Activated T-helper 1 cell treated with anti-CD3 and anti-CD28 coated beads, Interleukin-12 subunit alpha, Interleukin-12 subunit beta, Interleukin-2, Interleukin-4 antibody, amounts not matched to agents 30 ng/mL and 10 ng/mL and 1 ng/mL, durations not matched to agents 14 hours and 24 hours and 36 hours (primary cell): Measurements from ENCODE around the gene SPATA2L. TPM values are rescaled to one million over a fixed set of nuclear protein-coding genes. Genes with fewer than 3 reads are reported as not detected.

Source experiments
- DNase-seq: peaks from one replicate; pipeline ENCODE4 v3.0.0; 2021; ENCODE audit warnings: low spot score
- H3K27ac Mint-ChIP-seq: one replicate; pipeline ENCODE4 v1.8.0; 2021; ENCODE audit warnings: mild to moderate bottlenecking, mixed read lengths
- H3K27me3 Mint-ChIP-seq: one replicate; pipeline ENCODE4 v1.8.0; 2022; ENCODE audit warnings: mild to moderate bottlenecking, moderate library complexity, mixed read lengths; ENCODE audit not compliant: insufficient read depth
- H3K36me3 Mint-ChIP-seq: one replicate; pipeline ENCODE4 v1.8.0; 2021; ENCODE audit warnings: low read depth, mixed read lengths
- H3K4me1 Mint-ChIP-seq: one replicate; pipeline ENCODE4 v1.8.0; 2021; ENCODE audit warnings: low read depth, mixed read lengths
- H3K4me3 Mint-ChIP-seq: one replicate; pipeline ENCODE4 v1.8.0; 2021; ENCODE audit warnings: mild to moderate bottlenecking, moderate library complexity, mixed read lengths
- H3K9me3 Mint-ChIP-seq: one replicate; pipeline ENCODE4 v1.8.0; 2021; ENCODE audit warnings: mixed read lengths
- intact Hi-C: fragments of 100-400 bp; cut with micrococcal nuclease; formaldehyde crosslinking; loops from one replicate; pipeline ENCODE4 v1.15.1; 2024
- total RNA-seq: library from RNA; stranded (reverse); gene quantifications from 2 replicates; pipeline ENCODE4 v1.2.3, GENCODE V29; 2022

SPATA2L gene
- total RNA-seq, 1 donor from 2014 or later, result 15.2 TPM

DNA sequence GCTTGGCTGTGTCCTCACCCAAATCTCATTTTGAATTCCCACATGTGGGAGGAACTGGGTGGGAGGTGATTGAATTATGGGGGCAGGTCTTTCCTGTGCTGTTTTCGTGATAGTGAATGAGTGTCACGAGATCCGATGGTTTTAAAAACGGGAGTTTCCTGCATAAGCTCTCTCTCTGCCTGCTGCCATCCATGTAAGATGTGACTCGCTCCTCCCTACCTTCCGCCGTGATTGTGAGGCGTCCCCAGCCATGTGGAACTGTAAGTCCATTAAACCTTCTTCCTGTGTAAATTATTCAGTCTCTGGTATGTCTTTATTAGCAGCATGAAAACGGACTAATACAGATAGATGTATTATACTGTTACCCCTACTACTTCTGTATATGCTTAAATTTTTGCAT is 40.3 kb downstream of the SPATA2L start:
- intact Hi-C loops, result no loop called here
- peaks cover 31% of the 10 kb centered on the region for H3K36me3 Mint-ChIP-seq

DNA sequence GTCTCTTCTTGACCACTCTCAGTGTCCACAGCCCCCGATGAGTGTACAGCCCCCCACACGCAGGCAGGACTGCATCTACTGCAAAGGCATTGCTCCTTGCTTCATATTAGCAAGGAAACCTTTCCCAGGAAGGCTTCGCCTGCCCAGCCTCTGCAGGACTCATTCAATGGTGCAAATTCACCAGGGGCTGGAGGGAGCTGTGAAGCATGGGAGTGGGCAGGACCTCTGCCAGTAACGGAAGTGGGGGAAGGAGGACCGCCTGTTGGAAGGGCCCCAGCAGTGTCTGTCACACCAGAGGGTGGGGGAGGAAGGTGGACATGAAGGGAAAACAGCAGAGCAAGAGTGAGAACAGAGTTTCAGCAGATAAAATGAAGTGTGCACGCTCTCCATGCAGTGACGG is 41.4 kb downstream of the SPATA2L start:
- H3K36me3 Mint-ChIP-seq, result peaks cover 29% of the 10 kb centered on the region
- no peaks in the 10 kb centered on the region for H3K27me3 Mint-ChIP-seq
- no peaks in the 10 kb centered on the region for H3K9me3 Mint-ChIP-seq
- intact Hi-C loops, result no loop called here
- H3K27ac Mint-ChIP-seq, result peak overlapping the region; percentile 16
- H3K4me1 Mint-ChIP-seq, result peaks cover 44% of the 10 kb centered on the region
- DNase-seq, result no peak
- H3K4me3 Mint-ChIP-seq, result peak overlapping the region; percentile 30

More for the DNA sequence above, 40.3 kb downstream of the SPATA2L start:
- Mint-ChIP-seq H3K4me3 (no peak overlapping the region), H3K27me3 (no peaks in the 10 kb centered on the region), H3K9me3 (no peaks in the 10 kb centered on the region), H3K27ac (no peak overlapping the region), H3K4me1 (peaks cover 36% of the 10 kb centered on the region)
- no peak for DNase-seq

- DNase-seq, result no peak
- Mint-ChIP-seq H3K36me3 (peaks cover 29% of the 10 kb centered on the region), H3K27ac (peak overlapping the region; percentile 84), H3K9me3 (no peaks in the 10 kb centered on the region), H3K4me3 (peak overlapping the region; percentile 93), H3K4me1 (peaks cover 56% of the 10 kb centered on the region), H3K27me3 (no peaks in the 10 kb centered on the region)
- intact Hi-C loops, result loop anchor here (1.0 kb wide), 3 partner anchors 17 to 42 kb away; partner anchors contain the start of gene CDK10
These were observed 43.2 kb downstream of the SPATA2L start for GRCh38 chr16:89658221-89658879.

- peak; percentile 91 for DNase-seq
- Mint-ChIP-seq H3K4me3 (peak within 1 kb of the TSS; percentile 93), H3K4me1 (peaks cover 56% of the 10 kb centered on the region), H3K27ac (peak within 1 kb of the TSS; percentile 84), H3K27me3 (no peaks in the 10 kb centered on the region), H3K9me3 (no peaks in the 10 kb centered on the region), H3K36me3 (peaks cover 27% of the 10 kb centered on the region)
- intact Hi-C loops, result loop anchor here (1.0 to 2.0 kb wide), 4 partner anchors 16 to 65 kb away; partner anchors contain the start of gene CDK10
These were observed 43.9 kb downstream of the SPATA2L start, which contains the start of the genes CHMP1A and SPATA33 for GRCh38 chr16:89657442-89658220. Gene CHMP1A, minus strand, starts transcription at chr16:89657708. Its CDS starts 120 bp downstream, at chr16:89657588. Gene SPATA33, plus strand, starts transcription at chr16:89657836. Its CDS starts 76 bp downstream, at chr16:89657912.

DNA sequence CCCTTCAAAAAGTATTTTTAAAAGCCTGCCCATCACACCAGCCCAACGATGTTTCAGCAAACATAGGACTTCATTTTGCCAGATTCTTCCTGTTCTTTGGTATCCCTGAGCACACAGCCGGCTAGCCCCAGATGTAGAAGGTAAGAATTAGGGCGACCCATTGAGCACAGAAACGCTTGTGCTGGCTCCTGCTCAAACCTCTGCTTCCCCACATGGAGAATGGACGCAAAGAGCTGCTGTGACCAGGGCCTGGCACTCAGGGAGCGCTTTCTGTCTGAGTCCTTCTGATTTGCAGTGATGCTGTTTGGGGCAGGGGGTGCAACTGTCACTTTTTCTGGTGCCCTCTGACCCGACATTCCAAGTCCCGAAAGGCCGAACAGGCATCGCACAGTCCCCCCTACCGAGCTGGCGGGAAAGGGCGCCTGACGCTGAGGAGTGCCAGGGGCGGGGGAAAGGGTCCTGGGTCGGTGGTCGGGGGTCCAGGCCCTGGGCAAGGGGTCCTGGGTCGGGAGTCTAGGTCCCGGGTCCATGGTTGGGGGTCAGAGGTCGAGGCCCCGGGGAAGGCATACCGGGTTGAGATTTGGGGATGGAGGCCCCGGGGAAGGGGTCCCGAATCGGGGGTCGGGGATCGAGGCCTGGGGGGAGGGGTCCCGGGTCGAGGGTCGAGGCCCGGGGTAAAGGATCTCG is 44.9 kb downstream of the SPATA2L start:
- peaks cover 56% of the 10 kb centered on the region for H3K4me1 Mint-ChIP-seq
- no peak for DNase-seq
- H3K36me3 Mint-ChIP-seq, result peaks cover 23% of the 10 kb centered on the region
- intact Hi-C loops, result loop anchor here (2.0 kb wide), 1 partner anchor 66 kb away; no protein-coding TSS in a partner anchor
- no peaks in the 10 kb centered on the region for H3K9me3 Mint-ChIP-seq
- H3K27me3 Mint-ChIP-seq, result no peaks in the 10 kb centered on the region
- peak overlapping the region; percentile 93 for H3K4me3 Mint-ChIP-seq
- peak overlapping the region; percentile 83 for H3K27ac Mint-ChIP-seq

DNA sequence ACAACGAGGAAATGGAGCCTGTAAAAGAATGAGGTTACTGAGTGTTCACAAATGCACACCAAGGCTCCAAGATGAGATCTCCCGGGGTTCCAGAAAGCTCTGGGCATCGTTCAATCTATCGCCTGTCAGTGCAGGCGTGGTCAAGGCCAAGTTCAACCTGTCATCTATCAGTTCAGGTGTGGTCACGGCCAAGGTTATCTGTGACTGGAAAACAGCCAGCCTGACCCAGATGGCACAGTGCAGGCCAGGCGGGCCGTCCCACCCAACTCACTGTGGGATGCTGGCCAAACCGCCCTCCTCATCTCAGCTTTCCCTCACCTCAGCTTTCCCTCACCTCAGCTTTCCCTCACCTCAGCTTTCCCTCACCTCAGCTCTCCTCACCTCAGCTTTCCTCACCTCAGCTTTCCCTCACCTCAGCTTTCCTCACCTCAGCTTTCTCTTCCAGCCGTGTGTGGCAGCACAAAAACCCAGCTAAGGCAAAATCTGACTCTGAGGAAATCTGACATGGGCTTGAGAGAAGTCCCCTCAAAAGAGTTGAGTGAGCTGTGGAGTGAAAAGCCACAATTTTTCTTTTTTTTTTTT is 46.4 kb downstream of the SPATA2L start:
- intact Hi-C loops, result no loop called here
- no peak for DNase-seq
- Mint-ChIP-seq H3K36me3 (peaks cover 13% of the 10 kb centered on the region), H3K4me1 (peaks cover 42% of the 10 kb centered on the region), H3K9me3 (no peaks in the 10 kb centered on the region), H3K27me3 (no peaks in the 10 kb centered on the region), H3K4me3 (peak overlapping the region; percentile 93), H3K27ac (peak overlapping the region; percentile 26)

GRCh38 chr16:89653656-89654295 is 47.7 kb downstream of the SPATA2L start:
- H3K9me3 Mint-ChIP-seq, result no peaks in the 10 kb centered on the region
- no peaks in the 10 kb centered on the region for H3K27me3 Mint-ChIP-seq
- H3K36me3 Mint-ChIP-seq, result peaks cover 12% of the 10 kb centered on the region
- peaks cover 33% of the 10 kb centered on the region for H3K4me1 Mint-ChIP-seq
- H3K4me3 Mint-ChIP-seq, result peak overlapping the region; percentile 61
- intact Hi-C loops, result no loop called here
- no peak overlapping the region for H3K27ac Mint-ChIP-seq
- no peak for DNase-seq

- Mint-ChIP-seq H3K4me3 (no peak overlapping the region), H3K36me3 (peaks cover 8% of the 10 kb centered on the region), H3K27me3 (no peaks in the 10 kb centered on the region), H3K9me3 (no peaks in the 10 kb centered on the region), H3K4me1 (peaks cover 24% of the 10 kb centered on the region), H3K27ac (no peak overlapping the region)
- intact Hi-C loops, result no loop called here
- DNase-seq, result no peak
These were observed 49.9 kb downstream of the SPATA2L start for GRCh38 chr16:89651584-89651983.

GRCh38 chr16:89646906-89647305 is 54.6 kb downstream of the SPATA2L start:
- Mint-ChIP-seq H3K9me3 (no peaks in the 10 kb centered on the region), H3K4me3 (no peak overlapping the region), H3K27ac (no peak overlapping the region), H3K27me3 (no peaks in the 10 kb centered on the region), H3K36me3 (peaks cover 14% of the 10 kb centered on the region), H3K4me1 (no peaks in the 10 kb centered on the region)
- intact Hi-C loops, result no loop called here
- DNase-seq, result no peak

Other genes starting within 250 kb of the SPATA2L start
- gene ANKRD11, start 211.1 kb downstream of the SPATA2L start, total RNA-seq, result 176 and 179 TPM in 2 replicates
- gene SPG7, start 193.3 kb downstream of the SPATA2L start, total RNA-seq, result 106 and 112 TPM in 2 replicates
- 2,076 and 2,133 TPM in 2 replicates for gene RPL13, start 141.0 kb downstream of the SPATA2L start, total RNA-seq
- gene CPNE7, start 125.9 kb downstream of the SPATA2L start, total RNA-seq, result 32.2 and 35.2 TPM in 2 replicates
- gene DPEP1, start 88.1 kb downstream of the SPATA2L start, total RNA-seq, result not detected in 2 replicates
- 85.7 and 87.7 TPM in 2 replicates for gene CHMP1A, start 44.0 kb downstream of the SPATA2L start, total RNA-seq
- 15.1 and 16.1 TPM in 2 replicates for gene SPATA33, start 43.9 kb downstream of the SPATA2L start, total RNA-seq
- 93.9 and 99.6 TPM in 2 replicates for gene CDK10, start 15.0 kb downstream of the SPATA2L start, total RNA-seq
- 4.9 and 5.9 TPM in 2 replicates for gene VPS9D1, start 19.2 kb upstream of the SPATA2L start, total RNA-seq
- 34.2 and 36.4 TPM in 2 replicates for gene ZNF276, start 19.8 kb upstream of the SPATA2L start, total RNA-seq
- gene FANCA, start 114.9 kb upstream of the SPATA2L start, total RNA-seq, result 210 and 221 TPM in 2 replicates
- 1.5 and 2.7 TPM in 2 replicates for gene SPIRE2, start 126.8 kb upstream of the SPATA2L start, total RNA-seq
- 189 and 201 TPM in 2 replicates for gene TCF25, start 171.9 kb upstream of the SPATA2L start, total RNA-seq
- gene MC1R, start 217.2 kb upstream of the SPATA2L start, total RNA-seq, result 5.5 and 5.6 TPM in 2 replicates
- 2.0 and 2.6 TPM in 2 replicates for gene TUBB3, start 221.6 kb upstream of the SPATA2L start, total RNA-seq
- 42.5 and 43.9 TPM in 2 replicates for gene DEF8, start 247.1 kb upstream of the SPATA2L start, total RNA-seq